ENCODE measurements around the gene CUEDC1. TPM values are rescaled to one million over a fixed set of nuclear protein-coding genes. Genes with fewer than 3 reads are reported as not detected.
"Not testable (repeated sequence)": the region's sequence is repeated elsewhere in the genome, so short reads cannot be mapped to it uniquely, and the experiment has no call there.

Gene CUEDC1
- total RNA-seq, 4 donors from 2014 or later = 7.5 to 14.3 (median 12.7) TPM

DNA sequence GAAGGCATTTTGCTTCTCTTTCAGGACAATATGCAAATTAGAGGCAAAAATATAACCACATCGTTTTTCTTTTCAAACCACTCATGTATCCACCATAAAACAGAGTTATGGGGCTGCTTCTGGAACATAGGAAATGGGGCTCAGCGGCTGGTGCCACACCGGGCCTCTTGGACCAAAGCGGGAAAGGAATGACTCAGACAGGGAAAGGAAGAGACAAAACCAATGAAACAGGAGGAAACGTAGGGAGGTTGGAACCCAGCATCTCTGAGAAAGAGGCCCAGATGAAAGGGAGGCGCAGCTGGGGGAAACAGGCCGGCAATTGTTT, 28.5 kb downstream of the CUEDC1 start:
- TF ChIP-seq, protein P1, sequence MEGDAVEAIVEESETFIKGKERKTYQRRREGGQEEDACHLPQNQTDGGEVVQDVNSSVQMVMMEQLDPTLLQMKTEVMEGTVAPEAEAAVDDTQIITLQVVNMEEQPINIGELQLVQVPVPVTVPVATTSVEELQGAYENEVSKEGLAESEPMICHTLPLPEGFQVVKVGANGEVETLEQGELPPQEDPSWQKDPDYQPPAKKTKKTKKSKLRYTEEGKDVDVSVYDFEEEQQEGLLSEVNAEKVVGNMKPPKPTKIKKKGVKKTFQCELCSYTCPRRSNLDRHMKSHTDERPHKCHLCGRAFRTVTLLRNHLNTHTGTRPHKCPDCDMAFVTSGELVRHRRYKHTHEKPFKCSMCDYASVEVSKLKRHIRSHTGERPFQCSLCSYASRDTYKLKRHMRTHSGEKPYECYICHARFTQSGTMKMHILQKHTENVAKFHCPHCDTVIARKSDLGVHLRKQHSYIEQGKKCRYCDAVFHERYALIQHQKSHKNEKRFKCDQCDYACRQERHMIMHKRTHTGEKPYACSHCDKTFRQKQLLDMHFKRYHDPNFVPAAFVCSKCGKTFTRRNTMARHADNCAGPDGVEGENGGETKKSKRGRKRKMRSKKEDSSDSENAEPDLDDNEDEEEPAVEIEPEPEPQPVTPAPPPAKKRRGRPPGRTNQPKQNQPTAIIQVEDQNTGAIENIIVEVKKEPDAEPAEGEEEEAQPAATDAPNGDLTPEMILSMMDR (IDR thresholded peaks at IDR 0.05) = no peak
- TF ChIP-seq POLR2A (IDR thresholded peaks at IDR 0.05) = no peak
- no peak for DNase-seq (ENCODE audit: low spot score in 2 of 2)
- intact Hi-C loops (cut with DNase I; ENCODE audit: low total_unique reads) = no loop called here
- WGBS, 2 donors = 61 to 69% methylated on average over 7 of the region's 7 CpGs
- no peak overlapping the region for H3K4me3 ChIP-seq (ENCODE audit: low read depth, poor library complexity, severe bottlenecking)

- DNase-seq (ENCODE audit: low spot score in 2 of 2) = no peak
- 74 to 82% methylated on average over 9 of the region's 9 CpGs for WGBS, 2 donors
- intact Hi-C loops (cut with DNase I; ENCODE audit: low total_unique reads) = no loop called here
- H3K4me3 ChIP-seq (ENCODE audit: low read depth, poor library complexity, severe bottlenecking) = no peak overlapping the region
- TF ChIP-seq POLR2A (IDR thresholded peaks at IDR 0.05) = no peak
- TF ChIP-seq, protein P1 (IDR thresholded peaks at IDR 0.05) = no peak
Measured at GRCh38 chr17:57925361-57925990, 29.7 kb downstream of the CUEDC1 start.

- WGBS, 2 donors = 84 to 90% methylated on average over 4 of the region's 4 CpGs
- no peak for DNase-seq (ENCODE audit: low spot score in 2 of 2)
- TF ChIP-seq POLR2A (IDR thresholded peaks at IDR 0.05) = no peak
- TF ChIP-seq, protein P1 (IDR thresholded peaks at IDR 0.05) = no peak
- intact Hi-C loops (cut with DNase I; ENCODE audit: low total_unique reads) = no loop called here
- H3K4me3 ChIP-seq (ENCODE audit: low read depth, poor library complexity, severe bottlenecking) = no peak overlapping the region
Measured at GRCh38 chr17:57924677-57925076, 30.5 kb downstream of the CUEDC1 start.

- intact Hi-C loops (cut with DNase I; ENCODE audit: low total_unique reads) = no loop called here
- no peak overlapping the region for H3K4me3 ChIP-seq (ENCODE audit: low read depth, poor library complexity, severe bottlenecking)
- WGBS, 2 donors = 88 to 97% methylated on average over 5 of the region's 5 CpGs
- TF ChIP-seq, protein P1 (IDR thresholded peaks at IDR 0.05) = no peak
- TF ChIP-seq POLR2A (IDR thresholded peaks at IDR 0.05) = no peak
- no peak for DNase-seq (ENCODE audit: low spot score in 2 of 2)
Measured at GRCh38 chr17:57923182-57923872, 31.9 kb downstream of the CUEDC1 start.

DNA sequence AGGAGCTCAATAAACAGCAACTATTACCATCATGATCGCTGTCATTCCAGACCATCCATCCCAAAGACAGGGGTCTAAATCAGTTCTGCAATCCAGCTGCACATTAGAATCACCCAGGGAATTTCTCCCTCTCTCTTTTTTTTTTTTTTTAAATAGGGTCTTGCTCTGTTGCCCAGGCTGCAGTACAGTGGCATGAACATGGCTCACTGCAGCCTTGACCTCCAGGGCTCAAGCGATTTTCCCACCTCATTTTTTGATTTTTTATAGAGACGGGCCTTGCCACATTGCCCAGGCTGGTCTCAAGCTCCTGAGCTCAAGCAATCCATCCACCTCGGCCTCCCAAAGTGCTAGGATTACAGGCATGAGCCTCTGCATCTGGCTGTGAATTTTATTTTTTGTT, 32.5 kb downstream of the CUEDC1 start:
- H3K4me3 ChIP-seq (ENCODE audit: low read depth, poor library complexity, severe bottlenecking); intact Hi-C loops (cut with DNase I; ENCODE audit: low total_unique reads); DNase-seq (ENCODE audit: low spot score in 2 of 2): not testable (repeated sequence)
- WGBS, 2 donors = 99% methylated on average over 4 of the region's 4 CpGs

- WGBS, 2 donors = 43 to 53% methylated on average over 13 of the region's 13 CpGs
- H3K4me3 ChIP-seq (ENCODE audit: low read depth, poor library complexity, severe bottlenecking) = no peak overlapping the region
- no peak for DNase-seq (ENCODE audit: low spot score in 2 of 2)
- no peak for TF ChIP-seq POLR2A (IDR thresholded peaks at IDR 0.05)
- TF ChIP-seq, protein P1 (IDR thresholded peaks at IDR 0.05) = no peak
- intact Hi-C loops (cut with DNase I; ENCODE audit: low total_unique reads) = no loop called here
Measured at GRCh38 chr17:57920916-57921703, 34.1 kb downstream of the CUEDC1 start.

All from lower leg skin (tissue), 4 donors.